NCI-H2081 (cell line): ENCODE results near the gene VCL.
"Not testable (repeated sequence)": the region's sequence is repeated elsewhere in the genome, so short reads cannot be mapped to it uniquely, and the experiment has no call there.

Experiments
- DNase-seq, 2 experiments: peaks; one replicate each; lab custom pipeline; 2025; lab: John Stamatoyannopoulos, UW

The VCL gene

GRCh38 chr10:74039561-74040145 is 41.7 kb downstream of the VCL start:
- no peak for DNase-seq

DNA sequence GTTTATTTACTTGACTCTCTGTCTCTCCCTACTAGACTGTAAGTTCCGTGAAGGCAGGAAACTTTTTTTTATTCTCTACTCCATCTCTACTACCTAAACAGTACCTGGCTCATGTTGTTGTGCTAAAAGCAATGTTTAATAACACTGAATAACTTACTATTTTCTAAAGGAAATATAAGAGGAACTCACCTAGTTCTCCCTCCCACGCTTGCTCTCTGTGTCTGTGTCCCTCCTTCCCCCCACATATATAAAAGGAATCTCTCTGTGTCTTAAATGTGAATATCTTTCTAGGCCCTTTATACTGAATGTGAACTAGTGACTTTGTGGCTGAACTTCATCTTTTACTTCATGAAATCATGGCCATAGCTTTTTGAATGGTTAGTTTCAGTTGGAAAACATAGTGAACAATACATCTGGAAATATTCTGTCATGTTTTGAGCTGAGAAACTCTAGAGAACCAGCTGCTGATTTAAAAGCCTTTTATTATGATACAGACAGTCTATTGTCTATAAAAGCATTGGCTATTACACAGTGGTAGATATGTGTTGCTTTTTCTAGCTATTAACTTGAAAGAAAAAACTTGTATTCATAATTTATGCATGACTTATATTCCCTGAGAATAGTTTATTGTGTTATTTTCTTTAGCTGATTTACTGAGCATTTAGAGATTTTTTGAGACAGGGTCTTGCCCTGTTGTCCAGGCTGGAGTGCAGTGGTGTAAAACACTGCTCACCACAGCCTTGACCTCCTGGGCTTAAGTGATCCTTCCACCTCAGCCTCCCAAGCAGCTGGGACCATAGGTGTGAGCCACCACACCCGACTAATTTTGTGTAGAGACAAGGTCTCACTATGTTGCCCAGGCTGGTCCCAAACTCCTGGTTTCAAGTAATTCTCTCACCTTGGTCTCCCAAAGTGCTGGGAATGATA is 42.5 kb downstream of the VCL start:
- DNase-seq, result no peak

DNA sequence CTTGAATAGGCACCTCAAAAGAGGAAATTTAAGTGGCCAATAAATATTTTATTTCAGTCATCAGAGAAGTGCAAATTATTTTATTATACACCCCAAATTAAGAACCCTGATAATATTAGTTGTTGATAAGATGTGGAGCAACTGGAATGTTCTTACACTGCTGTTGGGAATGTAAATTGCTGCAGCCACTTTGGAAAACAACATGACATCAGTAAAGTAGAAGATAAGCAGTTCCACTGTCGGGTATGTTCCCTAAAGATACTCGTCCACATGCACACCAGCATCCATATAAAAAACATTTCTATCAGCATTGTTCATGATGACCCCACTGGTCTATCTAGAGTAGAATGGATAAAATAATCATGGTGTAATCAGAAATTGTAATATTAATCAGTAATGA is 46.5 kb downstream of the VCL start:
- no peak for DNase-seq

GRCh38 chr10:74047304-74047703 is 49.4 kb downstream of the VCL start:
- no peak for DNase-seq

DNA sequence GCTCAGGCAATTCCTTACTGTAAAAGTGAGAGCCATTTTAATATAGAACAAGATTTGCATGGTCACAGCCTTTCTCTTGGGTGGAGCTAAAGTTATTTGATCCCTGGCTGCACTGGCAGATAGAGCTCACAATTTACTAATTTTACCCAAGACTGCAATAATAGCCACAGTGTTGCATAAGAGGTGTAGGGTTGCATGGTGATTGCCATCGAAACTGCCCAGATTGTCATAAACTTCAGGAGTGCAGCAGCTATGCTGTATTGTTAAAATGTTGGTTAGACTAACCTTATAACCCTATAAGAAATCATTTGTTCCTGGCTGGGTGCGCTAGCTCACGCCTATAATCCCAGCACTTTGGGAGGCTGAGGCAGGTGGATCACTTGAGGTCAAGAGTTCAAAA is 50.0 kb downstream of the VCL start:
- DNase-seq, result no peak

DNA sequence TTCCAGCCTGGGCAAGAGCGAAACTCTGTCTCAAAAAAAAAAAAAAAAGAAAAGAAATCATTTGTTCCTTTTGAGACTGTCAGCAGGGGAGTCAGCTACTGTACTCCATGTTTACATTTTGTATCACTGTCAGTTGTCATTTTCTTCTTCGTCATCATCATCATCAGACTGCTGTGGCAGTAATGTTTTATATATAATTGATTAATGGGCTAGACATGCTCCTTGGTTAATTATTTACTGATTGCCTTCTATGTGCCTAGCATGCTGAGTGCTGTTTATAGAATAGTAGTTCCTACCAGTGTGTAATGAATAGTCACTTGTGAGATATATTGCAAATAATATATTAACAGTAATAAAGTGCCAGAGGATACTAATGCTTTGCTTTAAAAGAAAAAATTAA is 50.5 kb downstream of the VCL start:
- no peak for DNase-seq

GRCh38 chr10:74049955-74050354 is 52.0 kb downstream of the VCL start:
- no peak for DNase-seq

DNA sequence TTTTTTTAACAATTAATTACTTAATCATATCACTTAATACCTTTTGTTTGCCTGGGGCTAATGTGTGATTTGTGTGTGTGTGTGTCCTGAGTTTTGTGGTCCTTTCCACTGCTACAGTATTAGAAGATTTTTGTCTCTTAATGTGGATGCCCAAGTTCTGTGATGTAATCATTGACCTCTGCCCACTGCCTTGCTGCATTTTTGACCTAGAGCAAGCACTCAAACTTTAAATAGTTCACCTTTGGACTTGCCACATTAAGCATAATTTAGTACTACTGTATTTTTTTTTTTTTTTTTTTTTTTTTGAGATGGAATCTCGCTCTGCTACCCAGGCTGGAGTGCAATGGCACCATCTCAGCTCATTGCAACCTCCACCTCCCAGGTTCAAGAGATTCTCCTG is 52.7 kb downstream of the VCL start:
- no peak for DNase-seq

DNA sequence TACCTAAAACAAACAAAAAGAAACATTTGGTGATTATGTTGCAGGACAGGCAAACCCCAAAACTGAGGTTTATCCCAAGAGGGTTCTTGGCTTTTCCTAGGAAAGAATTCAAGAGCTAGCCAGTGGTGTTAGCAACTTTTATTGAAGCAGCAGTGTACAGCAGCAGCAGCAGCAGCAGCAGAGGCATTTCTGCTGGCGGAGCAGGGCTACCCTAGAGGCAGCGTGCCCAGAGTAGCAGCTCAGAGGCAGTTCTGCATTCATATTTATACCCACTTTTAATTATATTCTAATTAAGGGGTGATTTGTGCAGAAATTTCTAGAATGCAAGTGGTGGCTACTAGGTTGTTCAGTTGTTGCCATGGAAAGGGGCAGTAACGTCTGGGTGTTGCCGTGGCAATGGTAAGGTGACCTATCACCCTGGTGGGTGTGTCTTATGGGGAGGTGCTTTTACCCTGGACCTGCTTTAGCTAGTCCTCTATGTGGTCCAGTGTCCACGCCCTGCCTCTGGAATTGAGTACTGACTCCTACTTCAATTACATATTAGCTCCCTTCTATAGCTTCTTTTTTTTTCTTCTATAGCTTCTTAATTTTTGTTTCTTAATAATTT is 53.9 kb downstream of the VCL start:
- DNase-seq, result no peak

DNA sequence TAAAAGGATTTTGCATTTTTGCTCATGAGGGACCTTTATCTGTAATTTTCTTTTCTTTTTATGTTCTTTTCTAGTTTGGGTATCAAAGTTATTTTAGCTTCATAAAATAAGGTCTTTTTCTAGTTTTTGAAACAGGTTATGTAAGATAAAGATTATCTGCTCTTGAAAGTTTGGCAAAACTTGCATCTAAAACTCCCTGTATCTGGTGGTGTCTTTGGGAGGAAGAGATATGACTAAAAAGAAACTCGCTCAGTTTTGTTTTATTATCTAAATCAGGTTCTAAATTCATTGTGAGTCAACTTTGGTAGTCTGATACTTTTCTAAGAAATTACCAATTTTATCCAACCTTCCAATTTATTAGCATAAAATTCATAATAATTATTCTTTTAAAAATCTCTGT is 55.1 kb downstream of the VCL start:
- no peak for DNase-seq

DNA sequence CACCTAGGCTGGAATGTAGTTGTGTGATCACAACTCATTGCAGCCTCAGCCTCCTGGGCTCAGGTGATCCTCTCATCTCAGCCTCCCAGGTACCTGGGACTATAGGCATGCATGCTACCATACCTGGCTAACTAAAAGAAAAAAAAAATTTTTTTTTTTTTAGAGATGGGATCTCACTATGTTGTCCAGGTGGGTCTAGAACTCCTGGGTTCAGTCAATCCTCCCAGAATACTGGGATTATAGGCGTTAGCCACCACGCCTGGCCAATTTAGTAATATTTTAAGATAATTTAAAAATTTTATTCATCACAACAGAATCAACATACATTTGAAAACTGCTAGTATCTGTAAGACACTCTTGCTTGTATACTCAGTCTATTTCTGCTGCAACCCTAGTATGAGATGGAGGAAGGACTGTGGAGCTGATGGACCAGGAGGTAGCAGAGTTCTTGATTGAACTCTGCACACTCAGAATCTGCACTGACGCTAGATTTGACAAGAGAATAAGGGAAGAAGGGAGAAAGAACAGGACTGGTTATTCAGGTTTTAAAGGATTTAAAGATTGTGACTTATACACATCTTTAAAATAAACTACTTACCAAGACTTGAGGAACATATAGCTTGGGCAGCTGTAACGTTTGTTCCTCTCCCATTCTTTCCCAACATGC is 57.6 kb downstream of the VCL start:
- DNase-seq, result no peak

GRCh38 chr10:74056050-74056818 is 58.3 kb downstream of the VCL start:
- DNase-seq, result no peak

- no peak for DNase-seq
Observed at GRCh38 chr10:74058071-74058470, 60.2 kb downstream of the VCL start.

GRCh38 chr10:74058658-74059057 is 60.7 kb downstream of the VCL start:
- peak in 1 of 2 experiments; percentile 12 for DNase-seq

DNA sequence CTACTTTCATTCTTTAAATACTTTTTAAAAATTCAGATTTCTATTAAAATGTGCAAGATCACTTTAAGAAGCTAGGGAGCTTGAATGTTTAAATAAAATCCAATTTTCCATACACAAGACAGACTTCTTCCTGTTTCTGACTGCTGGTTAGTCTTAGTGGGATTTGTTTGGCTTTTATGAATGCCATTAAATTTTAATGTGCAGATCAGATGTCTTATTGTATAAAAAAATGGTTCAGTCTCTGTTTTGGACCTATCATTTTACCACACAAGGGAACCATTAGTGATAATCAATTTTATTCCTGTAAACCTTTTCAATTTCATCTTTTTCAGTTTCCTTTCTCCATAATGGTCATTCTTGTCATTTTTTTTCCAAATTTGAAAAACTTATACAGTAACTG is 63.2 kb downstream of the VCL start:
- DNase-seq, result no peak

GRCh38 chr10:74061978-74062377 is 64.1 kb downstream of the VCL start:
- not testable (repeated sequence) for DNase-seq

DNA sequence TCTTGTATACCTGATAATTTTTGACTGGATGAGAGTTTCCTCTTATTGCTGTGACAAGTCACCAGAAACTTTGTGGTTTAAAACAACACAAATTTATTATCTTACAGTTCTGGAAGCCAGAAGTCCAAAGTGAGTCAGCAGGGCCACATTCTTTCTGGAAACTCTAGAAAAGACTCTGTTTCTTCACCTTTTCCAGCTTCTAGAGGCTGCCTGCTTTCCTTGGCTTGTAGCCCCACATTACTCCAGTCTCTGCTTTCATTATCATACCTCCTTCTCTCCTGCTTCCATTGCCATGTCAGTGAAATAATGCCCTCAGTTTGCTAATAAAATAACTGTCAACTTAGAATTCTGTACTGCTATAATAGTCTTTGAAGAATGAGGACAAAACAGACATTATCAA is 65.3 kb downstream of the VCL start:
- no peak for DNase-seq

GRCh38 chr10:74067373-74068352 is 69.7 kb downstream of the VCL start:
- DNase-seq, result peak in 1 of 2 experiments; percentile 27

- no peak for DNase-seq
Observed at GRCh38 chr10:74071157-74071556, 73.2 kb downstream of the VCL start.

DNA sequence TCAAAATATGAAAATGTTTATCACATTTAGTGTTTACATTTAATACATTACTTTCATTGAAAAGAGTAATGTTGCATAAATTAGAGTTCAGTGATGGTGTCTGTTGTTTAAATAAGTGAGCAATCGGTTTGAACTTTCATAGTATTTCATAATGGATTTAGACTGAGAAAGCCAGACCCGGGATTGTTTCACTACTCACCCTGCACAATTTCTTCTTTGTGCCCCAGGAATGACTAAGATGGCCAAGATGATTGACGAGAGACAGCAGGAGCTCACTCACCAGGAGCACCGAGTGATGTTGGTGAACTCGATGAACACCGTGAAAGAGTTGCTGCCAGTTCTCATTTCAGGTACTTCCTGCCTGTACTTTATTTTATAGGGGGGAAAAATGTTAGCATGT is 74.6 kb downstream of the VCL start:
- DNase-seq, result no peak

- DNase-seq, result no peak
Observed at GRCh38 chr10:74075906-74076305, 78.0 kb downstream of the VCL start.
